Fibroblast of lung (primary cell): Measurements from ENCODE around the gene SPAG5.

Source experiments
- CTCF ChIP-seq, 2 donors: IDR thresholded peaks in 1 of 2; conservative IDR thresholded peaks in 1 of 2; 1 replicate in 1 of 2; 2 replicates in 1 of 2; pipeline ENCODE4 v1.5.1; 2011 to 2012; ENCODE audit warnings: low read length in 2 of 2, control low read depth in 1 of 2, inconsistent platforms in 1 of 2, low read depth in 1 of 2, mild to moderate bottlenecking in 1 of 2
- EZH2 ChIP-seq: IDR thresholded peaks from 2 replicates; pipeline ENCODE4 v1.5.1; 2012; ENCODE audit warnings: low read length, control low read depth, mild to moderate bottlenecking; ENCODE audit errors: missing control alignments

GRCh38 chr17:28537219-28537610, 61.6 kb downstream of the SPAG5 start:
- TF ChIP-seq CTCF (conservative IDR thresholded peaks at IDR 0.05 in 1 of 2, IDR thresholded peaks at IDR 0.05 in 1 of 2; ENCODE audit: low read depth in 1 of 2, low read length in 2 of 2) (no peak), EZH2 (no peak)
